Hepatocyte (in vitro differentiated cells): ENCODE results near the gene ARL8B. TPM values are rescaled to one million over a fixed set of nuclear protein-coding genes. Genes with fewer than 3 reads are reported as not detected.
"Not testable (repeated sequence)": the region's sequence is repeated elsewhere in the genome, so short reads cannot be mapped to it uniquely, and the experiment has no call there.

Source experiments
- DNase-seq: peaks from one replicate; pipeline ENCODE4 v3.0.0-alpha.2; 2016; ENCODE audit warnings: low spot score
- H2AFZ ChIP-seq: fragments of 200-600 bp; sonication (generic); 2 replicates; pipeline ENCODE4 v1.6.0; 2016; ENCODE audit warnings: antibody characterized with exemption, mild to moderate bottlenecking
- H3K27ac ChIP-seq: fragments of 200-600 bp; sonication (generic); 2 replicates; pipeline ENCODE4 v1.5.1; 2016; ENCODE audit warnings: mild to moderate bottlenecking
- H3K27me3 ChIP-seq: fragments of 200-600 bp; sonication (generic); 2 replicates; pipeline ENCODE4 v1.6.1; 2016
- H3K36me3 ChIP-seq: fragments of 200-600 bp; sonication (generic); replicated peaks from 2 replicates; pipeline ENCODE4 v1.5.1; 2016; ENCODE audit warnings: low read depth; ENCODE audit not compliant: insufficient read depth
- H3K4me1 ChIP-seq: fragments of 200-600 bp; sonication (generic); 2 replicates; pipeline ENCODE4 v1.5.1; 2016; ENCODE audit warnings: mild to moderate bottlenecking, moderate library complexity; ENCODE audit not compliant: insufficient read depth
- H3K4me2 ChIP-seq: fragments of 200-600 bp; sonication (generic); 2 replicates; pipeline ENCODE4 v1.6.0; 2016
- H3K4me3 ChIP-seq: fragments of 200-600 bp; sonication (generic); 2 replicates; pipeline ENCODE4 v1.5.1; 2016; ENCODE audit warnings: mild to moderate bottlenecking
- H3K79me2 ChIP-seq: fragments of 200-600 bp; sonication (generic); 2 replicates; pipeline ENCODE4 v1.6.0; 2017; ENCODE audit warnings: mild to moderate bottlenecking
- H3K9me2 ChIP-seq: fragments of 200-600 bp; sonication (generic); replicated peaks from 2 replicates; pipeline ENCODE4 v1.6.0; 2017; ENCODE audit warnings: mild to moderate bottlenecking; ENCODE audit not compliant: insufficient read depth
- H3K9me3 ChIP-seq: fragments of 200-600 bp; sonication (generic); 2 replicates; pipeline ENCODE4 v1.5.1; 2016; ENCODE audit warnings: low read depth, mild to moderate bottlenecking
- H4K20me1 ChIP-seq: fragments of 200-600 bp; sonication (generic); 2 replicates; pipeline ENCODE4 v1.6.0; 2016; ENCODE audit warnings: mild to moderate bottlenecking; ENCODE audit not compliant: insufficient read depth, poor library complexity, severe bottlenecking
- EZH2 ChIP-seq: fragments of 200-600 bp; sonication (generic); IDR thresholded peaks from 2 replicates; pipeline ENCODE4 v1.6.1; 2016; ENCODE audit warnings: antibody characterized with exemption, mild to moderate bottlenecking, borderline replicate concordance
- EZH2phosphoT487 ChIP-seq: fragments of 200-600 bp; sonication (generic); IDR thresholded peaks from one replicate; pipeline ENCODE4 v1.6.1; 2018; ENCODE audit warnings: antibody characterized with exemption, mild to moderate bottlenecking, low read depth, moderate library complexity; ENCODE audit not compliant: unreplicated experiment, severe bottlenecking
- WGBS: methylation state at CpG from one replicate; pipeline ENCODE4 v1.1.6; 2016; ENCODE audit warnings: low lambda C conversion rate; ENCODE audit errors: missing lambda C conversion rate; 5-methylcytosine and 5-hydroxymethylcytosine counted together
- polyA plus RNA-seq: library from polyadenylated mRNA; unstranded; fragments of >200 nt; fragmentation: Nextera tagmentation; extraction: Ambion mirVana; gene quantifications from 2 replicates; pipeline ENCODE4 v1.2.1, GENCODE V29; 2016
- total RNA-seq: library from RNA; depleted of rRNA; stranded (reverse); fragments of >200 nt; gene quantifications from 2 replicates; pipeline ENCODE4 v1.2.3, GENCODE V29; 2014
- TF ChIP-seq, protein P1 (sequence below): fragments of 200-600 bp; sonication (generic); IDR thresholded peaks from 2 replicates; pipeline ENCODE4 v1.5.1; 2016; ENCODE audit warnings: antibody characterized with exemption, mild to moderate bottlenecking; ENCODE audit not compliant: poor library complexity

ARL8B gene
- total and polyA plus RNA-seq, 2 experiments from 2014 or later: 58.1 to 94.4 TPM

DNA sequence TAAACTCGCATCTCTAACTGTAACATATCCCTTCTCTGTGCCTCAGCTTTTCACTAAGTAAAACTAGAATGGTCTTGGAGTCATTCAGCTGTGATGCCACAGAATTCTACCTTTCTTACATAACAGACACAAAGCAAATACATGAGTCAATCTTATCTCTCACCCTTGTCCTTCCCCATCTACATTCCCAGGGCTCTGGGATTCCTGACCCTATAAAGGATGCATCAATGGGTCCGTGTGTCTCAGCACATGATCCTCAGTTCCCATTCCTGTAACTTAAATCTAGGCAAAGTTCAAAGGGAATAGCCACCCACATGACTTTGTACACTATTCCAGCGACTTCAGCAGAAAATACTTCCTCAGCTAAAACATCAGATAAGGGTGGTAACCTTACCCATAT is 11.8 kb upstream of the ARL8B start:
- 64% methylated on average over 3 of the region's 3 CpGs for WGBS
- H3K36me3 ChIP-seq: no peaks in the 10 kb centered on the region
- H3K4me1 ChIP-seq: no peaks in the 10 kb centered on the region
- H3K27me3 ChIP-seq: no peaks in the 10 kb centered on the region
- no peaks in the 10 kb centered on the region for H3K9me2 ChIP-seq
- no peak overlapping the region for H3K4me3 ChIP-seq
- no peak for DNase-seq
- no peaks in the 10 kb centered on the region for H3K79me2 ChIP-seq
- TF ChIP-seq EZH2: no peak
- TF ChIP-seq EZH2phosphoT487: no peak
- TF ChIP-seq, protein P1, sequence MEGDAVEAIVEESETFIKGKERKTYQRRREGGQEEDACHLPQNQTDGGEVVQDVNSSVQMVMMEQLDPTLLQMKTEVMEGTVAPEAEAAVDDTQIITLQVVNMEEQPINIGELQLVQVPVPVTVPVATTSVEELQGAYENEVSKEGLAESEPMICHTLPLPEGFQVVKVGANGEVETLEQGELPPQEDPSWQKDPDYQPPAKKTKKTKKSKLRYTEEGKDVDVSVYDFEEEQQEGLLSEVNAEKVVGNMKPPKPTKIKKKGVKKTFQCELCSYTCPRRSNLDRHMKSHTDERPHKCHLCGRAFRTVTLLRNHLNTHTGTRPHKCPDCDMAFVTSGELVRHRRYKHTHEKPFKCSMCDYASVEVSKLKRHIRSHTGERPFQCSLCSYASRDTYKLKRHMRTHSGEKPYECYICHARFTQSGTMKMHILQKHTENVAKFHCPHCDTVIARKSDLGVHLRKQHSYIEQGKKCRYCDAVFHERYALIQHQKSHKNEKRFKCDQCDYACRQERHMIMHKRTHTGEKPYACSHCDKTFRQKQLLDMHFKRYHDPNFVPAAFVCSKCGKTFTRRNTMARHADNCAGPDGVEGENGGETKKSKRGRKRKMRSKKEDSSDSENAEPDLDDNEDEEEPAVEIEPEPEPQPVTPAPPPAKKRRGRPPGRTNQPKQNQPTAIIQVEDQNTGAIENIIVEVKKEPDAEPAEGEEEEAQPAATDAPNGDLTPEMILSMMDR: no peak
- no peaks in the 10 kb centered on the region for H3K9me3 ChIP-seq
- no peak overlapping the region for H2AFZ ChIP-seq
- H3K4me2 ChIP-seq: no peak overlapping the region
- H3K27ac ChIP-seq: no peak overlapping the region
- H4K20me1 ChIP-seq: no peaks in the 10 kb centered on the region

DNA sequence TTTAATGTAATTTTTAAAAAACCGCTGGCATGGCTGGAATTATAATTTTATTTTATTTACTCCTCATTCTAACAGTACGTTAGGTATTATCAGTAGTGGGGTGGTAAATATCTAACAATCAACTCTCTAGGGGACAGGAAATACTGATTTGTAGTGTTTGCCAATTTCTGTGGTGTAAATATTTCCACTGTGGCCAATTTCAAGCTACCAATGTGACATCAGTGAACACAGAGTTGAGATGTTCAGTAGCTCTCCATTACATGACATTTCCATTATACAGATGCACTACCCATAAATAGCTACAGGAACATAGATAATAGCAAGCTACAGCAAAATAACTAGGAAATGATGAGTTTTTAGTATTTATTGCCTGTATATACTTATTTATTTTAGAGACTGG is 10.0 kb upstream of the ARL8B start:
- TF ChIP-seq EZH2phosphoT487: no peak
- TF ChIP-seq EZH2: no peak
- TF ChIP-seq, protein P1: no peak
- no peak overlapping the region for H3K27ac ChIP-seq
- H2AFZ ChIP-seq: no peak overlapping the region
- 98% methylated on average over 2 of the region's 2 CpGs for WGBS
- H3K9me2 ChIP-seq: no peaks in the 10 kb centered on the region
- DNase-seq: no peak
- H3K4me1 ChIP-seq: no peaks in the 10 kb centered on the region
- no peak overlapping the region for H3K4me2 ChIP-seq
- no peak overlapping the region for H3K4me3 ChIP-seq
- H3K9me3 ChIP-seq: no peaks in the 10 kb centered on the region
- no peaks in the 10 kb centered on the region for H3K27me3 ChIP-seq
- H3K79me2 ChIP-seq: no peaks in the 10 kb centered on the region
- no peaks in the 10 kb centered on the region for H4K20me1 ChIP-seq
- H3K36me3 ChIP-seq: no peaks in the 10 kb centered on the region

DNA sequence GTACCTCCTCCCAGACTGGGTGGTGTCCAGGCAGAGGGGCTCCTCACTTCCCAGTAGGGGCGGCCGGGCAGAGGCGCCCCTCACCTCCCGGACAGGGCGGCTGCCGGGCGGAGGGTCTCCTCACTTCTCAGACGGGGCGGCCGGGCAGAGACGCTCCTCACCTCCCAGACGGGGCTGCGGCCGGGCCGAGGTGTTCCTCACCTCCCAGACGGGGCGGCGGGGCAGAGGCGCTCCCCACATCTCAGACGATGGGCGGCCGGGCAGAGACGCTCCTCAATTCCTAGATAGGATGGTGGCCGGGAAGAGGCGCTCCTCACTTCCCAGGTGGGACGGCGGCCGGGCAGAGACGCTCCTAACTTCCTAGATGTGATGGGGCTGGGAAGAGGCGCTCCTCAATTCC is 8.4 kb upstream of the ARL8B start:
- H3K4me1 ChIP-seq, H3K9me3 ChIP-seq, DNase-seq, H3K4me3 ChIP-seq, H3K9me2 ChIP-seq, H3K36me3 ChIP-seq, H4K20me1 ChIP-seq, H3K4me2 ChIP-seq, H3K27ac ChIP-seq, H2AFZ ChIP-seq, H3K79me2 ChIP-seq, H3K27me3 ChIP-seq: not testable (repeated sequence)
- 100% methylated on average over 1 of the region's 30 CpGs for WGBS

DNA sequence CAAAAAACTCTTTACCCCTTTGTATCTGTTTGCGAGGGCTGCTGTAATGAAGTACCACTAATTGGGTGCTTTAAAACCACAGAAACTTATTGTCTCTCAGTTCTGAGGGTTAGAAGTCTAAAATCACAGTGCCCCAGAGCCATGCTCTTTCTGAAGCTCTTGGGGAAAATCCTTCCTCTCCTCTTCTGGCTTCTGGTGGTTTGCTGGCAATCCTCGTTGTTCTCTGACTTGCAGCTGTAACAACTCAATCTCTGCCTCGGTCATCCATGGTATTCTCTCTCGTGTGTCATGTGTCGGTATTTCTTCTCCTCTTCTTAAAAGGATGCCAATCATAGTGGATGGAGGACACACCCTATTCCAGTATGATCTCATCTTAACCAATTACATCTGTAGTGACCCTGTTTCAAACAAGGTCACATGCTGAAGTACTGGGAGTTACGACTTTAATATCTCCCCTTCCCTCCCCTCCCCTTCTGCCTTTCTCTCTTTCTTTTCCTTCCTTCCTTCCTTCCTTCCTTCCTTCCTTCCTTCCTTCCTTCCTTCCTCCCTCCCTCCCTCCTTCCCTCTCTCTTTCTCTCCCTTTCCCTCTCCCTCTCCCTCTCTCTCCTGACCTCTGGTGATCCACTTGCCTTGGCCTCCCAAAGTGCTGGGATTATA is 6.5 kb upstream of the ARL8B start:
- 73% methylated on average over 6 of the region's 6 CpGs for WGBS
- no peaks in the 10 kb centered on the region for H3K9me3 ChIP-seq
- H3K9me2 ChIP-seq: no peaks in the 10 kb centered on the region
- H3K36me3 ChIP-seq: no peaks in the 10 kb centered on the region
- no peak overlapping the region for H3K4me3 ChIP-seq
- no peak overlapping the region for H2AFZ ChIP-seq
- no peaks in the 10 kb centered on the region for H3K27me3 ChIP-seq
- DNase-seq: no peak
- H3K27ac ChIP-seq: no peak overlapping the region
- H3K79me2 ChIP-seq: no peaks in the 10 kb centered on the region
- no peaks in the 10 kb centered on the region for H3K4me1 ChIP-seq
- no peak for TF ChIP-seq EZH2phosphoT487
- TF ChIP-seq, protein P1: no peak
- H4K20me1 ChIP-seq: no peaks in the 10 kb centered on the region
- no peak overlapping the region for H3K4me2 ChIP-seq
